ENCODE results near the gene SLC16A12. TPM values are rescaled to one million over a fixed set of nuclear protein-coding genes. Genes with fewer than 3 reads are reported as not detected.

SLC16A12 gene
- total and polyA plus RNA-seq, 2 of the 13 experiments (the other 11 are each of a cell fraction or from before 2014, with no cell fraction given): 0.02 TPM; not detected in 1

DNA sequence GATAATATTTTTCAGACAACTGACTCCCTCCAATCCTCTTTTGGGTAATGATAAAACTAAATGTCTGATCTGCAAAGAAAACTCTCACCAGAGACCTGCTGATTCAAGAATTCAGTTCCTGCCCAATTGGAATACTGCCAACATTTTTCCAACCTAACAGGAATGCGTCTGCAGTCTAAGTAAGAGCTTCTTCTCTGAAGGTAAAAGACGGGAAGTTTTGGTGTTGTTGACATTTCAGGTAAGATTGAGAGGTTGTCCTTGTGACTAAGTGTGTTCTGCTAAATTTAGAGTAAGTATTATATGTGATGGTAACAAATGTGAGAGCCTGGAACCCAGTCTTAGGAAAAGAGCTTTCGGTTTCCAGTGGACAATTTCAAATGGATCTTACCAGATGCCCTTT is 103.4 kb downstream of the SLC16A12 start (continued):
- no peak for TF ChIP-seq ZNF652 (CRISPR knock-in tag; IDR thresholded peaks at IDR 0.05; ENCODE audit: borderline replicate concordance, low read depth)
- TF ChIP-seq ZNF547 (CRISPR knock-in tag; IDR thresholded peaks at IDR 0.05): no peak
- TF ChIP-seq TMF1 (CRISPR knock-in tag; IDR thresholded peaks at IDR 0.05; ENCODE audit: low read depth): no peak

DNA sequence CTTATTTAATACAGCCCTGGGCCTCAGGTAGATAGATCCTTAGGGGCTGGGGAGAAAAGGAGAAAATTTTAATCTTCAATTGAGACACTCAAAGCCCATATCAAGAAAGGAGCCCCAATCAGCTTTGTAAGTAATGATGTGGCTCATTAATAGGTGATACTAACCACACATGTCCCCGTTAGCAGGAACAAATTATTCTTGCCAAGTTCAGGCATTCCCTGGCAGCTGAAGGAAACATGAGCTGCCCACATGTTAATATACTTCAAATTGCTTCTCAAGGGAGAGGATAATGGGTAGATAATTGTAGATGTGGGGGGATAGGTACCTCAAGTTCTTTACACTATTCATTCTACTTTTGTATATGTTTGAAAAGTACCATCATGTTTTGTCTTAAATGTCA is 106.5 kb downstream of the SLC16A12 start:
- H3K4me3 ChIP-seq (replicated peaks in 1 of 3; ENCODE audit: insufficient read depth in 1 of 3, low read depth in 2 of 3, low read length in 3 of 3): no peak overlapping the region
- TF ChIP-seq, protein P1, sequence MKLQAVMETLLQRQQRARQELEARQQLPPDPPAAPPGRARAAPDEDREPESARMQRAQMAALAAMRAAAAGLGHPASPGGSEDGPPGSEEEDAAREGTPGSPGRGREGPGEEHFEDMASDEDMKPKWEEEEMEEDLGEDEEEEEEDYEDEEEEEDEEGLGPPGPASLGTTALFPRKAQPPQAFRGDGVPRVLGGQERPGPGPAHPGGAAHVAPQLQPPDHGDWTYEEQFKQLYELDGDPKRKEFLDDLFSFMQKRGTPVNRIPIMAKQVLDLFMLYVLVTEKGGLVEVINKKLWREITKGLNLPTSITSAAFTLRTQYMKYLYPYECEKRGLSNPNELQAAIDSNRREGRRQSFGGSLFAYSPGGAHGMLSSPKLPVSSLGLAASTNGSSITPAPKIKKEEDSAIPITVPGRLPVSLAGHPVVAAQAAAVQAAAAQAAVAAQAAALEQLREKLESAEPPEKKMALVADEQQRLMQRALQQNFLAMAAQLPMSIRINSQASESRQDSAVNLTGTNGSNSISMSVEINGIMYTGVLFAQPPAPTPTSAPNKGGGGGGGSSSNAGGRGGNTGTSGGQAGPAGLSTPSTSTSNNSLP (IDR thresholded peaks at IDR 0.05; ENCODE audit: low read depth, low read length): no peak
- TF ChIP-seq, protein P2, sequence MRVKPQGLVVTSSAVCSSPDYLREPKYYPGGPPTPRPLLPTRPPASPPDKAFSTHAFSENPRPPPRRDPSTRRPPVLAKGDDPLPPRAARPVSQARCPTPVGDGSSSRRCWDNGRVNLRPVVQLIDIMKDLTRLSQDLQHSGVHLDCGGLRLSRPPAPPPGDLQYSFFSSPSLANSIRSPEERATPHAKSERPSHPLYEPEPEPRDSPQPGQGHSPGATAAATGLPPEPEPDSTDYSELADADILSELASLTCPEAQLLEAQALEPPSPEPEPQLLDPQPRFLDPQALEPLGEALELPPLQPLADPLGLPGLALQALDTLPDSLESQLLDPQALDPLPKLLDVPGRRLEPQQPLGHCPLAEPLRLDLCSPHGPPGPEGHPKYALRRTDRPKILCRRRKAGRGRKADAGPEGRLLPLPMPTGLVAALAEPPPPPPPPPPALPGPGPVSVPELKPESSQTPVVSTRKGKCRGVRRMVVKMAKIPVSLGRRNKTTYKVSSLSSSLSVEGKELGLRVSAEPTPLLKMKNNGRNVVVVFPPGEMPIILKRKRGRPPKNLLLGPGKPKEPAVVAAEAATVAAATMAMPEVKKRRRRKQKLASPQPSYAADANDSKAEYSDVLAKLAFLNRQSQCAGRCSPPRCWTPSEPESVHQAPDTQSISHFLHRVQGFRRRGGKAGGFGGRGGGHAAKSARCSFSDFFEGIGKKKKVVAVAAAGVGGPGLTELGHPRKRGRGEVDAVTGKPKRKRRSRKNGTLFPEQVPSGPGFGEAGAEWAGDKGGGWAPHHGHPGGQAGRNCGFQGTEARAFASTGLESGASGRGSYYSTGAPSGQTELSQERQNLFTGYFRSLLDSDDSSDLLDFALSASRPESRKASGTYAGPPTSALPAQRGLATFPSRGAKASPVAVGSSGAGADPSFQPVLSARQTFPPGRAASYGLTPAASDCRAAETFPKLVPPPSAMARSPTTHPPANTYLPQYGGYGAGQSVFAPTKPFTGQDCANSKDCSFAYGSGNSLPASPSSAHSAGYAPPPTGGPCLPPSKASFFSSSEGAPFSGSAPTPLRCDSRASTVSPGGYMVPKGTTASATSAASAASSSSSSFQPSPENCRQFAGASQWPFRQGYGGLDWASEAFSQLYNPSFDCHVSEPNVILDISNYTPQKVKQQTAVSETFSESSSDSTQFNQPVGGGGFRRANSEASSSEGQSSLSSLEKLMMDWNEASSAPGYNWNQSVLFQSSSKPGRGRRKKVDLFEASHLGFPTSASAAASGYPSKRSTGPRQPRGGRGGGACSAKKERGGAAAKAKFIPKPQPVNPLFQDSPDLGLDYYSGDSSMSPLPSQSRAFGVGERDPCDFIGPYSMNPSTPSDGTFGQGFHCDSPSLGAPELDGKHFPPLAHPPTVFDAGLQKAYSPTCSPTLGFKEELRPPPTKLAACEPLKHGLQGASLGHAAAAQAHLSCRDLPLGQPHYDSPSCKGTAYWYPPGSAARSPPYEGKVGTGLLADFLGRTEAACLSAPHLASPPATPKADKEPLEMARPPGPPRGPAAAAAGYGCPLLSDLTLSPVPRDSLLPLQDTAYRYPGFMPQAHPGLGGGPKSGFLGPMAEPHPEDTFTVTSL (CRISPR knock-in tag; IDR thresholded peaks at IDR 0.05; ENCODE audit: borderline replicate concordance): no peak
- TF ChIP-seq ARHGAP35 (CRISPR knock-in tag; IDR thresholded peaks at IDR 0.05; ENCODE audit: borderline replicate concordance) (no peak), WIZ (CRISPR knock-in tag; IDR thresholded peaks at IDR 0.05) (no peak), TBX2 (CRISPR knock-in tag; IDR thresholded peaks at IDR 0.05; ENCODE audit: borderline replicate concordance) (no peak), GTF3A (CRISPR knock-in tag; conservative IDR thresholded peaks at IDR 0.05) (no peak), ARID2 (CRISPR knock-in tag; IDR thresholded peaks at IDR 0.05; ENCODE audit: borderline replicate concordance) (no peak)
- TF ChIP-seq, protein P3, sequence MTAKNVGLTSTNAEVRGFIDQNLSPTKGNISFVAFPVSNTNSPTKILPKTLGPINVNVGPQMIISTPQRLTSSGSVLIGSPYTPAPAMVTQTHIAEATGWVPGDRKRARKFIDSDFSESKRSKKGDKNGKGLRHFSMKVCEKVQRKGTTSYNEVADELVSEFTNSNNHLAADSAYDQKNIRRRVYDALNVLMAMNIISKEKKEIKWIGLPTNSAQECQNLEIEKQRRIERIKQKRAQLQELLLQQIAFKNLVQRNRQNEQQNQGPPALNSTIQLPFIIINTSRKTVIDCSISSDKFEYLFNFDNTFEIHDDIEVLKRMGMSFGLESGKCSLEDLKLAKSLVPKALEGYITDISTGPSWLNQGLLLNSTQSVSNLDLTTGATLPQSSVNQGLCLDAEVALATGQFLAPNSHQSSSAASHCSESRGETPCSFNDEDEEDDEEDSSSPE (CRISPR knock-in tag; IDR thresholded peaks at IDR 0.05): no peak
- TF ChIP-seq, protein P4, sequence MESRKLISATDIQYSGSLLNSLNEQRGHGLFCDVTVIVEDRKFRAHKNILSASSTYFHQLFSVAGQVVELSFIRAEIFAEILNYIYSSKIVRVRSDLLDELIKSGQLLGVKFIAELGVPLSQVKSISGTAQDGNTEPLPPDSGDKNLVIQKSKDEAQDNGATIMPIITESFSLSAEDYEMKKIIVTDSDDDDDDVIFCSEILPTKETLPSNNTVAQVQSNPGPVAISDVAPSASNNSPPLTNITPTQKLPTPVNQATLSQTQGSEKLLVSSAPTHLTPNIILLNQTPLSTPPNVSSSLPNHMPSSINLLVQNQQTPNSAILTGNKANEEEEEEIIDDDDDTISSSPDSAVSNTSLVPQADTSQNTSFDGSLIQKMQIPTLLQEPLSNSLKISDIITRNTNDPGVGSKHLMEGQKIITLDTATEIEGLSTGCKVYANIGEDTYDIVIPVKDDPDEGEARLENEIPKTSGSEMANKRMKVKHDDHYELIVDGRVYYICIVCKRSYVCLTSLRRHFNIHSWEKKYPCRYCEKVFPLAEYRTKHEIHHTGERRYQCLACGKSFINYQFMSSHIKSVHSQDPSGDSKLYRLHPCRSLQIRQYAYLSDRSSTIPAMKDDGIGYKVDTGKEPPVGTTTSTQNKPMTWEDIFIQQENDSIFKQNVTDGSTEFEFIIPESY (CRISPR knock-in tag; IDR thresholded peaks at IDR 0.05): no peak

More for the DNA sequence above, 106.5 kb downstream of the SLC16A12 start:
- FAIRE-seq (no peak), ATAC-seq (no peak), DNase-seq (ENCODE audit: low spot score) (no peak)
- BruUV-seq (replicated peaks): no TSS peak
- no peak overlapping the region for H3K27ac ChIP-seq (ENCODE audit: extremely low read length, insufficient read depth, low read length)
- no peak overlapping the region for H3K4me2 ChIP-seq (ENCODE audit: low read depth, low read length)
- H4K20me1 ChIP-seq (ENCODE audit: insufficient read depth, low read length): no peaks in the 10 kb centered on the region
- H2AFZ ChIP-seq (ENCODE audit: low read length): no peak overlapping the region
- peaks cover 20% of the 10 kb centered on the region for H3K4me1 ChIP-seq (ENCODE audit: insufficient read depth, low read length)
- ChIA-PET POLR2A (no interaction called here), CTCF (ENCODE audit: low intra/inter-chr PET ratio, low total read pairs) (no interaction called here)
- no peaks in the 10 kb centered on the region for H3K9me3 ChIP-seq (ENCODE audit: low read length)
- intact Hi-C loops (cut with micrococcal nuclease; ENCODE audit: unreplicated experiment): loop anchor here (5.0 kb wide), 2 partner anchors 213 to 363 kb away; no protein-coding TSS in a partner anchor
- H3K27me3 ChIP-seq (ENCODE audit: control insufficient read depth in 1 of 2, insufficient read depth in 2 of 2, low read length in 2 of 2): no peaks in the 10 kb centered on the region
- H3K79me2 ChIP-seq (ENCODE audit: insufficient read depth, low read length): no peaks in the 10 kb centered on the region
- WGBS (ENCODE audit: low lambda C conversion rate): 20% methylated on average over 1 of the region's 1 CpG
- H3K9ac ChIP-seq (ENCODE audit: insufficient read depth, low read depth, low read length): no peak overlapping the region
- in situ Hi-C loops (cut with HindIII; ENCODE audit: extremely low pct_ligation_motif_present, low pct_unique_long_range_greater_than_20kb): loop anchor here (5.0 kb wide), 1 partner anchor 133 kb away; no protein-coding TSS in a partner anchor
- no peaks in the 10 kb centered on the region for H3K36me3 ChIP-seq (replicated peaks in 1 of 2; ENCODE audit: control insufficient read depth in 1 of 2, insufficient read depth in 2 of 2, low read length in 2 of 2)
